Spinal cord (tissue), 10 donors: ENCODE results near the gene ACKR3. TPM values are rescaled to one million over a fixed set of nuclear protein-coding genes. Genes with fewer than 3 reads are reported as not detected.
A peak's percentile ranks its signal among the peaks of the same experiment; 100 is the strongest.

ENCODE experiments used
- DNase-seq, 6 donors: peaks; one replicate each; pipeline versions ENCODE4 v3.0.0 to v3.0.0-alpha.2; 2013 to 2015; ENCODE audit warnings: low spot score in 6 of 6, low read depth in 4 of 6
- H3K27ac ChIP-seq: one replicate; pipeline ENCODE4 v1.5.1; 2013; ENCODE audit warnings: low read depth, low read length, control low read depth
- H3K27me3 ChIP-seq: one replicate; pipeline ENCODE4 v1.6.1; 2013; ENCODE audit warnings: low read length; ENCODE audit not compliant: control insufficient read depth, insufficient read depth
- H3K36me3 ChIP-seq: one replicate; pipeline ENCODE4 v1.6.1; 2013; ENCODE audit warnings: low read length; ENCODE audit not compliant: control insufficient read depth, insufficient read depth
- H3K4me1 ChIP-seq: one replicate; pipeline ENCODE4 v1.6.1; 2013; ENCODE audit warnings: low read length; ENCODE audit not compliant: control insufficient read depth, insufficient read depth
- H3K4me3 ChIP-seq: one replicate; pipeline ENCODE4 v1.5.1; 2013; ENCODE audit warnings: low read depth, low read length, control low read depth
- H3K9me3 ChIP-seq: one replicate; pipeline ENCODE4 v1.6.1; 2013; ENCODE audit warnings: low read length; ENCODE audit not compliant: control insufficient read depth, insufficient read depth
- WGBS: methylation state at CpG from one replicate; pipeline ENCODE4 v1.1.5; 2013; ENCODE audit warnings: missing lambda C conversion rate; ENCODE audit not compliant: insufficient coverage; 5-methylcytosine and 5-hydroxymethylcytosine counted together
- polyA plus RNA-seq, 2 donors: library from polyadenylated mRNA; unstranded; fragments of 120-200 nt; gene quantifications; one replicate each; pipeline ENCODE4 v1.2.1, GENCODE V29; 2013; ENCODE audit not compliant: insufficient read length in 2 of 2
- total RNA-seq, 2 donors: library from RNA; depleted of rRNA in 1 of 2; stranded (reverse); fragments of 120-200 nt in 1 of 2; fragments of >200 nt in 1 of 2; gene quantifications; one replicate each; pipeline versions ENCODE4 v1.2.3 to v1.2.4, GENCODE V29; 2013 to 2014
- donor health status: healthy.

The ACKR3 gene
- total and polyA plus RNA-seq, 4 donors = 14.9 to 52.0 (median 29.6) TPM

GRCh38 chr2:236547725-236548124 is 21.9 kb upstream of the ACKR3 start:
- Histone ChIP-seq H3K9me3 (peaks cover 4% of the 10 kb centered on the region), H3K27ac (no peak overlapping the region), H3K4me3 (no peak overlapping the region), H3K4me1 (peaks cover 13% of the 10 kb centered on the region), H3K36me3 (no peaks in the 10 kb centered on the region), H3K27me3 (no peaks in the 10 kb centered on the region)
- no peak for DNase-seq
- WGBS = no CpG with 5 or more reads among the region's 1 CpG

DNA sequence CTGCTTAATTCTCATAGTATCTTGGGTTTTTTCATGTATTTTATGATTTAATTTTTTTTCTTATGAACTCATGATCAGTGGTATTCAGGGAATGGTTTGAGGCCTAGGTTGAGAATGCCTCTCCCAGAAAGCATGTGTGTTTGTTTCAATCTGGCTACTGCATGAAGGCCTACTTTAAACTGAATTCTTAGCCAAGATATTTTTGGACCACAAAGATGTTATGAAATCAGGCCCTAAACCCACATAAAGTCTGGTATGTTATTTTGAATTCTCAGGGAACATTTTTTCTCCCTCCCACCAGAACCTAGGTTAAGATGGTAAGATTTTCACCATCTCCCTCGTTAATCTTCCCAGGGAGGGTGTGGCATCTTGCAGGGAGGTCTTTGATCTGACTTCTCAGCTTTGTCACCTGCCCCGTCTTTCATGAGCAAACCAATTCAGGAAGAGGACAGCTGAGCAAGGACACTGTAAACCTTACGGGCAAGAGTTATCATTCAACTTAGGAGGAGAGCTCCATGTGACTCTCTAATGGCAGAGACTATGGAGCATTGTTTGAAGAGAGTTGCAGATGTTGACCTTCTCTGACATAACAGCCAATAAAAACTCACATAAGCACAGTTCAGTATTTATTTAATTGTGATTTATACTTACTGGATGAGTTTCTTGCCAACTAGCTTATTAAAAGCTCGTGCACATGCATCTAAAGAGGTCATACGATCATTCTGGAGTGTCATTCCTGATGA is 21.3 kb upstream of the ACKR3 start:
- Histone ChIP-seq H3K27me3 (no peaks in the 10 kb centered on the region), H3K4me1 (peaks cover 13% of the 10 kb centered on the region), H3K36me3 (no peaks in the 10 kb centered on the region), H3K4me3 (no peak overlapping the region), H3K27ac (no peak overlapping the region), H3K9me3 (peaks cover 4% of the 10 kb centered on the region)
- 83% methylated on average over 2 of the region's 5 CpGs for WGBS
- DNase-seq = no peak

DNA sequence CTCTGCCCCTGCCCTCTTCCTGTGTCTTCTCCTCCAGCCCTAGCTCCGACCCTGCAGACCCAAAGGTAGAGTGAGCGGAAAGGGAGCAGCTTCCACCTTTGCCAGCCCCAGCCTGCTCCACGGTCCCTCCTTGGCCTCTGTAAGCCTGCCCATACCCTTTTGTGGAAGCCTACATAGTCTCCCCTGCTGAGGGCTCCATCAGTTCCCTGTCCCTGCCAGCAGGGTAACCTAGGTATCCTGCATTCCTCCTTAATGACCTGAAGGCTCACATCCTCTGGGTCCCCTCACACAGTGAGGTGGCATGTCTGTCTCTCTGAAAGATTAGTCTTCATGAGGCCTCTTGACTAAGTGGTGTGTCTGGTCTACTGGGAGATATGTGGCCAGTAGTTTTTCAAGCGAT is 20.5 kb upstream of the ACKR3 start:
- H3K27me3 ChIP-seq = no peaks in the 10 kb centered on the region
- H3K9me3 ChIP-seq = peaks cover 4% of the 10 kb centered on the region
- no peak overlapping the region for H3K27ac ChIP-seq
- peaks cover 13% of the 10 kb centered on the region for H3K4me1 ChIP-seq
- WGBS = 96% methylated on average over 3 of the region's 4 CpGs
- DNase-seq = no peak
- no peaks in the 10 kb centered on the region for H3K36me3 ChIP-seq
- no peak overlapping the region for H3K4me3 ChIP-seq

DNA sequence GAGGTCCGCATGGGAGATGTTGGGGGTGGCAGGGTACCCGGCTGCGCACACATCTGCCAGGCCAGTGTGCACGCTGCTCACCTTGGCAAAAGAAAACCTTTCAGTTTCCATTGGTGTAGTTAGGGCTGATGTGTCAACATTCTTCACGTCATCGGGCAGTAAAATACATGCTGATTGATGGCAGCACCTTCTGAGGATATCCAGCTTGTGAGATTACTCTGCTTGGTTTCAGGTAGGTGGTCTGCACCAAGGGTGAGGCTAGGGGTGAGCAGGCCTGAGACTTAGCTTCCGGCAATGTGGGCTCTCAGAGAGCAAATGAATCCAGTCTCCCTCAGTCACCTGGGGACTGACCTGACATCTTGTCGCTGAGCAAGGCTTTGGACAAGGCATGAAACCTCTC is 19.3 kb upstream of the ACKR3 start:
- peaks cover 7% of the 10 kb centered on the region for H3K9me3 ChIP-seq
- H3K36me3 ChIP-seq = no peaks in the 10 kb centered on the region
- DNase-seq = no peak
- WGBS = 100% methylated on average over 7 of the region's 8 CpGs
- peaks cover 13% of the 10 kb centered on the region for H3K4me1 ChIP-seq
- H3K27ac ChIP-seq = no peak overlapping the region
- H3K4me3 ChIP-seq = no peak overlapping the region
- H3K27me3 ChIP-seq = no peaks in the 10 kb centered on the region

DNA sequence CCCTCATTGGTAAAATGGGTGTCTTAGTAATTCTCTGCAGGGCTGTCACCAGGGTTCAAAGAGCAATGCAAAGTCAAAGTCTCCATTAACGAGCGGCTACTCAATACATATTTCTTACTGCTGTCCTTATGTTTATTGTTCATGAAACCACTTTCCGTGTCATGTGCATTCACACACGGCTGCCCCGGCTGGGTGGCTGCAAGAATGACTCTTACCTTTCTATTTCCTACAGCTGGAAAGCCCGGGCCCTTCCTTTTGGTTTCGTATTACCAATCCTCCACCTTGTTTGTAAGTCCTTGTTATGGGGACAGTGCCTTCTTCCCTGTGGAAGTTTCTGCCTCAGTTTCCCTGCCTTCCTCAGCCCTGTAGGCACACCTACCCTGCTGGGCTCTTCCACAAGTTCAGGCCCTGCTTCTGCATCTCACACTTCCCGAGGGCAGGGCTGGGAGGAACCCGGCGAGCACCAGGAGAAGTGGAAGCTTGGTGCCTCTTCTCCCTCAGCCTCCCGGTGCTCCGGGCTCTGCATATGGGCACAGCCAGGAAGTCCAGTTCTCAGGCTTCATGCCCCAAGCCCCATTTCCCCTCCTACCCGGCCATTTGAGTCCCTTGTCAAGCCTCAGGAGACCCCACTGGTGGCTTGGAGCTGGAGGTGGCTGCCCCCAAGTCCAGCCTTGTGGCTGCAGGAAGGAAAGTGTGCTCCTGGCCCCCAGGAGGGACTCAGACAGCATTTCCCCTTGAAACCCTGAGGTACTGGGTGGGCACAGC is 18.7 kb upstream of the ACKR3 start:
- H3K9me3 ChIP-seq = peaks cover 7% of the 10 kb centered on the region
- H3K27ac ChIP-seq = no peak overlapping the region
- no peaks in the 10 kb centered on the region for H3K27me3 ChIP-seq
- H3K36me3 ChIP-seq = no peaks in the 10 kb centered on the region
- no peak for DNase-seq
- peaks cover 13% of the 10 kb centered on the region for H3K4me1 ChIP-seq
- WGBS = 97% methylated on average over 11 of the region's 13 CpGs
- H3K4me3 ChIP-seq = no peak overlapping the region

DNA sequence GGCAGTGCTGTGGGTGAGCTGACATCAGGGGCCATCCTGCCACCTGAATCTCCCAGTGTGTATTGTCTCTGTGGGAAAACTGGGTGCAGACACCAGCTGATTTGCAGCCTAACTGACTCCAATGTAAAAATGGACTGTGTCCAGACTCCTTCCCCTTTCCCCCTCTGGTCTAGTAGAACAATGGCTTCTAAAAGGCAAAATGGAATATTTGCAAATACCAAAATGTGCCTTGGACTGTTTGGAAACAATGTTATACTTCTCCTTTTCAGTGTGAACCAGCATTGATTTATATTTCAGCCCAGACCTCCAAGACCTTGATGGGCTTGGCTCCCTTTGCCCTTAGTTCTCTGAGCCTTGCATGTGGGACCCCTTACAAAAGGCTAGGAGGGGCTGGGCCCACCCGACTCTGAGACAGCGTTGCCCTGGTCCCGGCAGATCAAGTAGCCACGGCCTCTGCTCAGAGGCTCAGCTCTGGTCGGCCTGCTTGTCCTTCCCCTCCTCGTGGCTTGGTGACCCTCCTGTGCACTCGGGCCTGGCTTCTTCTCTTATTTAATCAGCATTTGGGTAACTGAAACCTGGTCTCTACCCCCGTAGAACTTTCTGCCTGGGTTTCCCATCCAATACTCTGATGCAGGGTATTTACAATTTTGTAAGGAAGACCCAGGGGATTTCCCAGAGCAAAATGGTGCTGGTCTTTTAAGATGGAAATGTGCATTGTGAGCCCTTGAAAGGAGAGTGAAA is 18.0 kb upstream of the ACKR3 start:
- Histone ChIP-seq H3K27me3 (no peaks in the 10 kb centered on the region), H3K36me3 (no peaks in the 10 kb centered on the region), H3K4me1 (peaks cover 13% of the 10 kb centered on the region), H3K9me3 (peaks cover 7% of the 10 kb centered on the region), H3K27ac (peak overlapping the region; percentile 36), H3K4me3 (no peak overlapping the region)
- WGBS = 35% methylated on average over 6 of the region's 8 CpGs
- DNase-seq = peak in 1 of 6 donors; percentile 12

DNA sequence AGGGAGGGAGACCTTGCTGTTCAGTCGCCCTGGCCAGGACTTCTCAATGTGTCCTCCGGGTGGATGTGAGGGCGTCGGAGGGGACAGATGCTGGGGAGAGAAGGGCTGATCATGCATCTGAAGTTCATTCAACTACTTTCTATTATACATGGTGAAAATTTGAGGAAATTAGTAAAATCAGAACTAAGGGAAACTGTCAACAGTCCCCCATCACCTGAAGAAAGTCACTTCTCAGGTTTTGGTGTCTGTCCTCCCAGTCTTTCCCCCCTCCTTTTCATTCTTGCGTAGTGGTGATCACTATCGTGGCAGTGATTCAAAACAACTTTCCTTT is 17.4 kb upstream of the ACKR3 start:
- Histone ChIP-seq H3K4me3 (no peak overlapping the region), H3K27me3 (no peaks in the 10 kb centered on the region), H3K36me3 (no peaks in the 10 kb centered on the region), H3K27ac (peak overlapping the region; percentile 35), H3K9me3 (peaks cover 7% of the 10 kb centered on the region), H3K4me1 (peaks cover 13% of the 10 kb centered on the region)
- DNase-seq = no peak
- WGBS = 60% methylated on average over 1 of the region's 6 CpGs

DNA sequence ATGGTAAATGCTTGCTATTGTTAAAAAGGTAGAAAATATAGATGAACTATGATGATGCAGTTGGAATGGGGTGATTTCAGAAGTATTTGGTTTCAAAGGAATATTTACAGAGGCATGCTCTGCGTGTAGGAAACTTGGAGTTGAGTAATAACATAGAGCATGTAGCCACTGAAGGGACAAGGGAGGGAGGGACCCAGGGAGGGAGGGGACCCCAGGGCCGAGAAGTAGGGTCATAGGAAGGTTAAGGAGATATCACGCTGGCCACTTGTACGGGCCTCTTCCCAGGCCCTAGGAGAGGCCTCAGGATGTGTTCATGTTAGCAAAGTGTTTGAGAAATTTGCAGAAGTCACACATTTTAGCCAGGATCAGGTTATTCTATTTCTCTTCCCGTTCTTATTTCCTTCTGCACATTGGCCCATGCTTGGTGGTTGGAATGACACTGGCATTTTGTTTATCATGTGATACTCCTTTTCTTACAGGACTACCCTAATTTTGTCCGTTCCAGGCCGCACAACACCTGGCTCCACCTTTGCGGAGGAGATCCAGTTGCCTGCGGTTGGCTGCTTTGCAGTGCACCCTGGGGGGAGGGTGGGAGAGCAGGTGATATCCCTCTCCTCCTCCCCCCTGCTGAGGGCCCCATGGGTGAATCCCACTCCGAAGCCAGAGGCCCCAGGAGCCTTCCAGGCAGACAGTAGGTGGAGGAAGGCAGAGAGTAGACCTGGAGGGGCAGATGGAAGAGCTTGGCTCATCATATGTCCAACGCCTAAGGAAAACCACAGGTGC is 16.9 kb upstream of the ACKR3 start:
- WGBS = 59% methylated on average over 6 of the region's 11 CpGs
- H3K27ac ChIP-seq = peak overlapping the region; percentile 35

GRCh38 chr2:236553522-236553921 is 16.1 kb upstream of the ACKR3 start:
- Histone ChIP-seq H3K27me3 (no peaks in the 10 kb centered on the region), H3K9me3 (peaks cover 3% of the 10 kb centered on the region)

More for the DNA sequence above, 16.9 kb upstream of the ACKR3 start:
- peaks cover 13% of the 10 kb centered on the region for H3K4me1 ChIP-seq
- H3K4me3 ChIP-seq = no peak overlapping the region
- H3K27me3 ChIP-seq = no peaks in the 10 kb centered on the region
- DNase-seq = no peak
- no peaks in the 10 kb centered on the region for H3K36me3 ChIP-seq
- peaks cover 3% of the 10 kb centered on the region for H3K9me3 ChIP-seq

More at GRCh38 chr2:236553522-236553921, 16.1 kb upstream of the ACKR3 start:
- Histone ChIP-seq H3K4me3 (no peak overlapping the region), H3K27ac (peak overlapping the region; percentile 35), H3K4me1 (peaks cover 17% of the 10 kb centered on the region), H3K36me3 (no peaks in the 10 kb centered on the region)
- 90% methylated on average over 8 of the region's 8 CpGs for WGBS
- no peak for DNase-seq
